GM18867 (cell line): ENCODE measurements around the gene RPS6KA4.
"Not testable (repeated sequence)": the region's sequence is repeated elsewhere in the genome, so short reads cannot be mapped to it uniquely, and the experiment has no call there.

Source experiments
- ATAC-seq: cut with Tn5 transposase; IDR thresholded peaks from one replicate; pipeline ENCODE4 v1.9.1; 2021; ENCODE audit warnings: mild to moderate bottlenecking, moderate library complexity; ENCODE audit not compliant: unreplicated experiment

The RPS6KA4 gene

GRCh38 chr11:64358907-64359711 lies at the start of gene RPS6KA4:
Gene RPS6KA4 (plus strand): TSS chr11:64359162. CDS start chr11:64359236, 74 bp downstream.
- peak; percentile 58 for ATAC-seq

GRCh38 chr11:64312947-64313346 lies 46.0 kb upstream of the RPS6KA4 start:
- no peak for ATAC-seq

GRCh38 chr11:64313491-64314145 lies 45.3 kb upstream of the RPS6KA4 start:
- ATAC-seq, result no peak

GRCh38 chr11:64314146-64314804 lies 44.7 kb upstream of the RPS6KA4 start:
- no peak for ATAC-seq

GRCh38 chr11:64314805-64315561 lies 44.0 kb upstream of the RPS6KA4 start:
- no peak for ATAC-seq

GRCh38 chr11:64315667-64316526 lies 43.1 kb upstream of the RPS6KA4 start:
- not testable (repeated sequence) for ATAC-seq

- peak; percentile 9 for ATAC-seq
These were observed 42.2 kb upstream of the RPS6KA4 start for GRCh38 chr11:64316672-64317324.

GRCh38 chr11:64317325-64317960 lies 41.5 kb upstream of the RPS6KA4 start, which contains the start of gene TRMT112:
Gene TRMT112 (minus strand): TSS chr11:64317559. CDS start chr11:64317526, 33 bp downstream.
- ATAC-seq, result peak; percentile 57

GRCh38 chr11:64317961-64318765 lies 40.8 kb upstream of the RPS6KA4 start, which contains the start of gene PRDX5:
Gene PRDX5 (plus strand): TSS chr11:64318121. CDS start chr11:64318216, 95 bp downstream.
- ATAC-seq, result peak; percentile 76

- no peak for ATAC-seq
These were observed 39.9 kb upstream of the RPS6KA4 start for GRCh38 chr11:64318766-64319761.

- ATAC-seq, result no peak
These were observed 38.4 kb upstream of the RPS6KA4 start for GRCh38 chr11:64320556-64320955.

- ATAC-seq, result no peak
These were observed 37.9 kb upstream of the RPS6KA4 start for GRCh38 chr11:64321026-64321425.

GRCh38 chr11:64321533-64321932 lies 37.4 kb upstream of the RPS6KA4 start:
- no peak for ATAC-seq

GRCh38 chr11:64322925-64323260 lies 36.1 kb upstream of the RPS6KA4 start:
- ATAC-seq, result no peak

- ATAC-seq, result no peak
These were observed 35.6 kb upstream of the RPS6KA4 start for GRCh38 chr11:64323373-64323772.

GRCh38 chr11:64323984-64324383 lies 35.0 kb upstream of the RPS6KA4 start:
- not testable (repeated sequence) for ATAC-seq
